Stimulated activated CD8-positive, alpha-beta memory T cell treated with anti-CD3 and anti-CD28 coated beads, Interleukin-15, amount 100 ng/mL, for 4 hours (primary cell): Measurements from ENCODE around the gene TESK2.
"Not testable (repeated sequence)": the region's sequence is repeated elsewhere in the genome, so short reads cannot be mapped to it uniquely, and the experiment has no call there.

Source experiments
- DNase-seq, 2 donors: peaks; one replicate each; pipeline ENCODE4 v3.0.0-alpha.2; 2020; ENCODE audit warnings: low read depth in 2 of 2

The TESK2 gene

DNA sequence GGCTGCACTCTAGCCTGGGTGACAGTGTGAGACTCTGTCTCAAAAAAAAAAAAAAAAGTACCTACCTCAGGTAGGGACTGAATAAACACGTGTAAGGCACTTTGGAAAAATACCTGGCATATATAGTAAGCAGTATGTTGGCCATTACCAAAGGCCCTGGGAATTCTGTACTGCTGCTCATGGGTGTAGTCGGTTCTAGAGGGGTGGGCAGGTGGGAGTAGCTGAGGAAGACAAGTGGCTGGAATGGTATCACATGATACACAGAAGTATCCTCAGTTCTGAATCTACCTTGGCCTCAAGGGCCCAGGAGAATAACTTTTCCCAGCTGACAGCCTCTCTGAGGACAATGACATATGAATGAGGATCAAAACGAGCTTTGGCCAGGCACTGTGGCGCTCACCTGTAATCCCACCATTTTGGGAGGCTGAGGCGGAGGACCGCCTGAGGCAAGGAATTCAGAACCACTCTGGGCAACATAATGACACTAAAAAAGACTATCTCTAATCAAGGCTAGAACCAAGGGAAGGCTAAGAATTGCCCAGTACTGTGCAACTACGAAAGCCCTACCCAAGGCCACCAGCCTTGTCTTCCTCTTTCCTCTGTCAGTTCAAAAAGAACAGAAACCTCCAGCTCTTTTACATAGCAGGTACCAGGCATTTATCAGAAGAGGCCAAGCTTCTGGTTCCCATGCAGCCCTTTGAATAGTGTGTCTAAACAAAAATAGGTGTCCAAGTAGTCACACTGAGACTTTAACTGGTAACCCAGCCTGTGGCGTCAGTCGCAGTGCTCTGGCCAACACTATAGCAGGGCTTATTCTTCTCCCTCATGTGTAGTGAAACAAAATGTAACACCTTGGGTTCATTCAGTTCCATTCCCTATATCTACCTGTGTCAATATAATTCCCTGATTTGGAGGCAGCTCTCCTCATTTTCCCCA, 19.3 kb upstream of the TESK2 start:
- no peak for DNase-seq

DNA sequence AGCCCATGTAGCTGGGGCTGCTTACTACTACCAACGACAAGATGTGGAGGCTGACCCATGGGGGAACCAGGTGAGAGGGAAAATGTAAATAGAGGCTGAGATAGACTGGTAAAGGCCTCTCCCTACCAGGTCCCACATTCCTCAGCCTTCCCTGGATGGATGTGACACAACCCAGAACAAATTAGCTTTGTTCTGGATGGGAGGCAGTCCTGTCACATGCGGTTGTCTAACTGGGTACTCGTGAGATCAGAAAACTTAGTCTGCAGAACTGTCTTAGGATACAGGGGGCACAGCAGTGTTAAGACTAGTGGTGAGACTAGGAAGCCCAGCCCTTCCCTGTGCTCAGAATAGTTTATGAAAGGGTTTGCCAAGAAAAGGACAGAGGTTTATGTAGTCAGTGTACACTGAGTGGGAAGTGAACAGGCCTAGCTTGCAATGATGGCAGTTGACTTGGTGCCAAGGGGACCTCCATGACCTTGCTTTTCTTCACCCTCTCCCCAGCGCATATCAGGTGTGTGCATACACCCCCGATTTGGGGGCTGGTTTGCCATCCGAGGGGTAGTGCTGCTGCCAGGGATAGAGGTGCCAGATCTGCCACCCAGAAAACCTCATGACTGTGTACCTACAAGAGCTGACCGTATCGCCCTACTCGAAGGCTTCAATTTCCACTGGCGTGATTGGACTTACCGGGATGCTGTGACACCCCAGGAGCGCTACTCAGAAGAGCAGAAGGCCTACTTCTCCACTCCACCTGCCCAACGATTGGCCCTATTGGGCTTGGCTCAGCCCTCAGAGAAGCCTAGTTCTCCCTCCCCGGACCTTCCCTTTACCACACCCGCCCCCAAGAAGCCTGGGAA, 17.6 kb upstream of the TESK2 start:
- no peak for DNase-seq

DNA sequence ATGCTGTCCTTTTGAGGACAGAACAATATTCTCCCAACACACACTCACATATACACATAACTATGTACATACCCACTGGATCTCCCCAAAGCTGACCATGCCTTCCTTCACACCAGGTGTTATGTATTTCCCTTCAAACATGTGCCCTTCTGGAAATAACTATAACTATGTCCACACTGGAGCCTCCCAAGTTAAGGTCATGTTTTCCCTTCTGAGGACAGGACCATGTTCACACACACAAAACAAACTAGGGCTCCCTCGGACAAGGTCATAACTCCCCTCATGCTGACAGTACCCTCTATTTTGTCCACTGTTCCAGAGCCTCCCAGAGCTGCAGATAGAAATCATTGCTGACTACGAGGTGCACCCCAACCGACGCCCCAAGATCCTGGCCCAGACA, 16.9 kb upstream of the TESK2 start:
- no peak for DNase-seq

DNA sequence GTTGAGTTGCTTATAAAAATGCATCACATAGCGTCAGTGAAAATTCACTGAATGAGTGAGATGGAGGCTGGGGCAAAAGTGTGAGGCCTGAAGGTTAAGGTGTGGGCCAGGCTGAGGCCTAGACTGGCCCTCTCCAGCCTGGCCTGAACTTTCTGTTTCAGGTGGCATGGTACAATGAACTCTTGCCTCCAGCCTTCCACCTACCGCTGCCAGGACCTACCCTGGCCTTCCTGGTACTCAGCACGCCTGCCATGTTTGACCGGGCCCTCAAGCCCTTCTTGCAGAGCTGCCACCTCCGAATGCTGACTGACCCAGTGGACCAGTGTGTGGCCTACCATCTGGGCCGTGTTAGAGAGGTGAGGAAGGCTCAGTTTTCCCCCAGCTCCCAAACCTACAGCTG, 16.2 kb upstream of the TESK2 start:
- no peak for DNase-seq

DNA sequence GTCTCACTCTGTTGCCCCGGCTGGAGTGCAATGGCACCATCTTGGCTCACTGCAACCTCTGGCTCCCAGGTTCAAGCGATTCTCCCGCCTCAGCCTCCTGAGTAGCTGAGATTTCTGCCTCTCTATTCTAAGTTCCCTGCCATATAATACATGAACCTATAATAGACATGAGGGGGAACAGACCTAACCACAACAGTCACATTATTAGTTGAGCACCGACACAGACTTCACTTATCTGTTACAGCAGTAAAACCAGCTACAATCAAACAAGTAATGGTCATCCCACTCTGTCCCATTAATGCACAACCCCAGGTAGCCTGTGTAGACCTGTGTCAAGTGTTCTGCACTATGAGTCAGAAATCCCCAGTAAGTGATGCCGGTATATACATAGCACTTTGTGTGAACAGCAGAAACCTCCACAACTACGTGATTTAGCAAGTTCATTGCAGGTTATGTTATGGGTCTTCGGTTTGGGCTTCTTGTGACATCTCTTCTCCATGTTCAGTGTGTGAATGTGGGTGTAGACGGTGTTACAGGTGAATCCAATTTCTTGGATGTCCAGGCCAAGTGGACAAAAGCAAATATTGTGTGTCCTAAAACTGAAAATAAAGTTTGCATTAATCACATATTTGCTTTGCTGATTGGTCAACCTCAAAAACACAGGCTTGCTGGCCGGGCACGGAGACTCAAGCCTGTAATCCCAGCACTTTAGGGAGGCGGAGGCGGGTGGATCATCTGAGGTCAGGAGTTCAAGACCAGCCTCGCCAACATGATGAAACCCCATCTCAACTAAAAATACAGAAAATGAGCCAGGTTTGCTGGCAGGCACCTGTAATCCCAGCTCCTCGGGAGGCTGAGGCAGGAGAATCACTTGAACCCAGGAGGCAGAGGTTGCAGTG, 12.7 kb upstream of the TESK2 start:
- no peak for DNase-seq

DNA sequence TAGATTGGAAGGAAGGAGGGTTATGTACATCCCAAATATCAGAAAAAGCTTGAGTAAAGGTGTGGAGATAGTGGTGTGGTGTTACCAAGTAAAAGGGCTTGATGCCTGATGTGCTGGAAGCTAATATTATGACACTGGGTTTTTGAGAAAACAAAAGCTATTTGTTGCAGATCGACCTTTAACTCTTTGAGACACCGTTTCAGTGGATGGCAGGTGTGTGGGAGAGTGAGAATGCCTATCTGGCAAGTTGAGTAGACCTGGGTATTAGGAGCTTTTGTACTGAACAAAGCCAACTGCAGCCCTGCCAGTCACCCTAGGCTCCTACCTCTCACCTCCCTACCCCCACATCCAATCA, 10.5 kb upstream of the TESK2 start:
- no peak for DNase-seq

DNA sequence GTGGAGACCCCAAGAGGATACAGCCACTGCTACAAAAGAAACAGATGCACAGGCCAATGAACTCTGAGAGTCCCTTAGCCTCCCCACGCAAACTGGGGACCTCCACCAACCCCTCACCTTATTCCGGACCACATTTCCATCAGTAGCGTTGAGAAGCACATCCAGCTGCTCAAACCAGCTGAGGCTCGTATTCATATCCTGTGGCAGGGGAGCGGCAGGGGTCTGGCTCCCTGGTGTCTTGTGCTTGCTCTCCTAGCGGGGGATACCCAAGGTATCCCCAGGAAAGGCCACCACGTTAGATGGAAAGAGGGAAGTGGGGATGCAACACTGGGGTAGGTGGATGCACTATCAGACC, 8.4 kb upstream of the TESK2 start:
- DNase-seq = no peak

DNA sequence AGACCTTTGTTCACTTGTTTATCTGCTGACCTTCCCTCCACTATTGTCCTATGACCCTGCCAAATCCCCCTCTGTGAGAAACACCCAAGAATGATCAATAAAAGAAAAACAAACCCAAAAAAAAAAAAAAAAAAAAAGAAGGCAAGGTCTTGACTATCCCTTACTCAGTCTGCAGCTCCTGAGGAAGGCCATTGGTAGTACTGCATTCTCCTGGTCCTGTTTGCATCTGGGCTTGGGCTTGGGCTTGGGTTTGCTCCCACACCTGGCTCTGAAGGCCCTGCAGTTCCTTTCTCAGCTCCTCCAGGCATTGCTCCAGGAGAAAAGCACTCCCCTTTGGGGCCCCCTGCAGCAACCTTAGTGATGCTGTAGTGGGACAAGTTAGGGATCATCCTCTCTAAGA, 7.3 kb upstream of the TESK2 start:
- no peak for DNase-seq

DNA sequence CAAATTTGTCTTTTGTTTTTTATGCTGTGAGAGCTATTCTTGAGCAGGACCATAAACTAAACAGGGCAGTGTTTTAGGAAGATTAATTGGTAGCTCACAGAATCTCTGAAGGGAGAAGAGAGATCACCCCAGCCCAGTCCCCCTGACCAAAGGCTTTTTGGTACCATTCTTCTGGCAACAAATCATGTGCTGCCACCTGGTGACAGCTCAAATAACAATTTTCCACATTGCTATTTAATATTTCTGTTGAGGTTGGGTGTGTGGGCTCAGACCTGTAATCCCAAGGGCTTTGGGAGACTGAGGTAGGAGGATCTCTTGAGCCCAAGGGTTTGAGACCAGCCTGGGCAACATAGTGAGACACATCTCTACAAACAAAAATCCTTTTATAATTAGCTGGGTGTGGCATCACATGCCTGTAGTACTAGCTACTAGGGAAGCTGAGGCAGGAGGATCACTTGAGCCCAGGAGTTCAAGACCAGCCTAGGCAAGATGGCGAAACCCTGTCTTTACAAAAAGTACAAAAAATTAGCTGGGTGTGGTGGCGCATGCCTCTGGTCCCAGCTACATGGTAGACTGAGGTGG, 2.2 kb upstream of the TESK2 start:
- DNase-seq = no peak

DNA sequence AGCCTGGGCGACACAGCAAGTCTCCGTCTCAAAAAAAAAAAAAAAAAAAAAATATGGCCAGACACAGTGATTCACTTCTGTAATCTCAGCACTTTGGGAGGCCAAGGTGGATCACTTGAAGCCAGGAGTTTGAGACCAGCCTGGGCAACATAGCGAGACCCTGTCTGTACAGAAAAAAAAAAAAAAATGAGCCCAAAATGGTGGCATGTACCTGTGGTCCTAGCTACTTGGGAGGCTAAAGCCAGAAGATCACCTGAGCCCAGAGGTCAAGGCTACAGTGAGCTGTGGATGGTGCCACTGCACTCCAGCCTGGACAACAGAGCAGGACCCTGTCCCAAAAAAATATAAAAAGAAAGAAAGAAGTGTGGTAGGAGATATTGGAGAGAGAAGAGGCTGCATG, 1.7 kb upstream of the TESK2 start:
- DNase-seq = no peak

DNA sequence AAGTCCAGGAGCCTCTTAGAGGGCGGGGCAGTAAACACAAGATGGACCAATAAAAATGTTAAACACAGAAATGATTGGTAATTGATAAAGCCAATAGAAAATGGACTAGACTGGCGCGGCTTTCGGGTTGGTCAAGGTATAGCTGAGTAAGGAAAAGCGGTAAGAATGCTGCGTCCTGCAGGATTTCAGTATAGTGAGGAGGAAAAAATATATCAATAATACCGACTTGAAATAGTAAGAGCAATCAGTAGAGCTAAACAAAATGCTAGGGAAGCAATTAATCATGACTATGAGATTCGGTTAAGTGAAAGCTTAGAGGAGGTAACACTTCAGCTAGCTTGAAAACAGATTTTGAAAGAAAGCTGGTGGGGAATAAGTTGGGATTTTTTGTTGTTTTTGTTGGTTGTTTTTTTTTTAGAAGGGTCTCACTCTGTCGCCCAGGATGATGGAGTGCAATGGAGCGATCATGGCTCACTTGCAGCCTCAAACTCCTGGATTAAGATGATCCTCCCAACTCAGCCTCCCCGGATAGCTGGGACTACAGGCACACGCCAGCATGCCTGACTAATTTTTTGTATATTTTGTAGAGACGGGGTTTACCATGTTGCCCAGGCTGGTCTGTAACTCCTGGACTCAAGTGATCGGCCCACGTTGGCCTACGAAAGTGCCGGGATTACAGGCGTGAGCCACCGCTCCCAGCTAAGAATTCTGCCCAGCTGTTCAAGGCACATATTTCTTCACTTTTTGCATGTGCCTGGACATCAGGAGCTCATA, 711 bp upstream of the TESK2 start:
- DNase-seq = no peak

DNA sequence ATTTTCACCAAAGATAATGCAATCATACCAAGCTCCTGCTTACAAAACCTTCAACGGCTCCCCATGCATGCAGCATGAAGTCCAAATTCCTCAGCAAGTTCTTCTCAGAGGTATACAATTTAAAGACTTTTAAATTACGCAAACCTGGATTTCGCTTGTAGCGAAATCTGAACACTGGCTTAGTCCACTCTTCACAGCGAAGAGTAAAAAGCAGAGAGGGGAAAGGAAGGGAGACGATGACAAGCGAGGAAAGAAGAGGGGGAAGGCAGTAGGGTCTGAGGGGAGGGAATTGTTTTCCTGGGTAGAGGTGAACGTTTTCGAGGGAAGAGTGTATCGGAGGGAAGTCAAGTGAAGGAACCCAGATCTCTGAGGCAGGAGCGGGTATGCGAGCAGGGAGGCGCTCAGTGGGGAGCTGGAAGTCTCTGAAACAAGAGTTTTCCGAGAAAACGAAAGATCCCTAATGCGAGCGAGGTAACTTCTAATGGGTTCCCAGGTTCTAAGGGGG, 790 bp downstream of the TESK2 start:
- no peak for DNase-seq

DNA sequence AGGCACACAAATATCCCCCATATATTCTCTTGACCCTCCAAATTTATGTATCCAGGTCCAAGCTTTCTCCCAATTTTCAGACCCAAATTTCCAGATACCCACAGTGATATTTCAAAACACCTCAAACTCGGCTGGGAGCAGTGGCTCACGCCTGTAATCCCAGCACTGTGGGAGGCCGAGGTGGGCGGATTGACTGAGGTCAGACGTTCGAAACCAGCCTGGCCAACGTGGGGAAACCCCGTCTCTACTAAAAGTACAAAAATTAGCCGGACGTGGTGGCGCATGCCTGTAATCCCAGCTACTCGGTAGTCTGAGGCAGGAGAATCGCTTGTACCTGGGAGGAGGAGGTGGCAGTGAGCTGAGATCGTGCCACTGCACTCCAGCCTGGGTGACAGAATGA, 1.6 kb downstream of the TESK2 start:
- DNase-seq = not testable (repeated sequence)

DNA sequence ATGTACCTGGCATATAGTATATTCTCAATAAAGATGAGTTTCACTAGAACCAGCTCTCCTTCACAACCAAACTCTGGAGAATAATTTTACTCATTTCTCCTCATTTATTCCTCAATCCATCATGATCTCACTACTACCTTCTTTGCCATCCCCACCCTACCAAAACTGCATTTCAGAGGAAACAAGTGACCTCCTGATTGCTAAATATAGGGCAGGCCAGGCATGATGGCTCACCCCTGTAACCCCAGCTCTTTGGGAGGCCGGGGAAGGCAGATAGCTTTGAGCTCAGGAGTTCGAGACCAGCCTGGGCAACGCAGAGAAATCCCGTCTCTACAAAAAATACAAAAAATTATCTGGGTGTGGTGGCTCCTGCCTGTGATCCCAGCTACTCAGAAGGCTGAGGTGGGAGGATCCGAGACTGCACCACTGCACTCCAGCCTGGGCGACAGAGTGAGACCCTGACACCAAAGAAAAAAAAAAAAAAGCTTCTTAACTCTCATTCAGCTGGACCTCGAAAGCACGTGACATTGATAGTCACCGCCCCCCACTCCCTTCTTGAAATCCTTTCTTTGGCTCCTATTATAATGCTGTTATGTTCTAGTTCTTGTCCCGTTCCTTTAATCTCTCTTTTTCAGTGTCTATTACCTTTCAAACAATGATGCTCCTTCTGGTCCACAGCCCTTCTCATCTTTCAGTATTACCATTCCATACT, 2.1 kb downstream of the TESK2 start:
- DNase-seq = no peak

DNA sequence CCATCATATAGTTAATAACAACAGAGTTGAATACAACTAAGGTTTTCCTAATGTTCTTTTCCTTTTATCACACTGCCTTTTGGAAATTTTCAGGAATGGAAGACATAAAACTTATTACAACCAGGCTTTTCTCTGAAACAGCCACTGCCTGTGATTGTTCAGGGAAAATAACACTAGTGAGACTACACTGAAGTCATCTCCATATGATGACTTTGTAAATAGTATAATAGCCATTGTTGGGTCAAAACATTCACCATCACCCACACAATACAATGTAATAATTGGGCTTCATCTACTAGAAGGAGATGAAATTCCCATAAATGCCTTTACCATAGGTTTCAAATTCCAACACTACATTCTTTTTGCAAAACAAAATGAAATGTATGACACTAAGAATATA, 5.0 kb downstream of the TESK2 start:
- no peak for DNase-seq

DNA sequence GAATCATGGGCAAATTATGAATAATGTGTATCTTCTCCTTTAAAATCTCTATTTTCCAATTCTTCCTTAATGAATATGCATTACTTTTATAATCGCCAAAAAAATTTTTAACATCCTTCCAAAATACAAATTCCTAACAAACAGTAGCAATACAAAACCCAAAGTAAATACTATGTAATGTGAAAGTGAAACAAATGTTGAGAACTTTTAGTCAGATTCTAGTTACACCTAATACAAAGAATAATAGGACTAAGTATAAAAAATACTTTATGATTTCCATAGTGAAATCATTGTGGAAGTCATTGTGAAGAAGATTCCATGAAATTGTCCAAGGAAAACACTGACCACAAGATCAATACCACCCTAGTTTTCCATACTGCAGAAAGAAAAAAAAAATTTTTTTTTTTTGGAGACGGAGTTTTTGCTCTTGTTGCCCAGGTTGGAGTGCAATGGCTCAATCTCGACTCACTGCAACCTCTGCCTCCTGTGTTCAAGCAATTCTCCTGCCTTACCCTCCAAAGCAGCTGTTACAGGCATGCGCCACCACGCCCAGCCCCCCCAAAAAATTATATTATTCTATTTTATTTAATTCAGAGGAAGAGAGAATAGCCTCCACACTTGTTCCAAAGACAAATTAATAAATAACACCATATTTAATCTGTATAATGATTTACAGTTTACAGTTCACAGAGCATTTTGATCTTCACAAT, 11.8 kb downstream of the TESK2 start:
- DNase-seq = no peak

DNA sequence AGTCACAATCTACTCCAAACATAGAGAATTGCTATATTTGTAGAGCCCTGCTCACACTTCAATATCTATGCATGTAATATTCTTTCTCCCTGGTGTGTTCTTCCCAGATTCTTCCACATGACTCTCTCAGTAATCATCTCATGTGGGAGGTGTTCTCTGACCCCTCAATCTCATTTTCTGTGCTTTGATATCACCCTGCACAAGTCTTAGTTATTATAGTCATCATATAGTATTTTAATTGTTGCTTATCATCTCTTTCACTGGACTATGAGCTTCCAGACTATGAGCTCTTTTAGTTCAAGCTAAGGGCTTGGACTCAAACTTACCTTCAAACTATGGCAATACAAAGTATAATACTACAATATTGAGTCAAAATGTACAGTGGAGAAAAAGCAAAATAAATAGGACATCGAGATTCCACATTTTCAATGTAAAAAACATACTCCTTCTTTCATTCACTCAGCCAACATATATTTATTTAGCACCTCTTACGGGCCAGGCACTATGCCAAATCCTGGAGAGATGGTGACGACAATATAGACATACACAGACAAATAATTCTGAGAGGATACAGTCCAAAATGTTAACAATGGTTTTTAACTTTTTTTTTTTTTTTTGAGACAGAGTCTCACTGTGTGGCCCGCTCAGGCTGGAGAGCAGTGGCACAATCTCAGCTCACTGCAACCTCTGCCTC, 12.7 kb downstream of the TESK2 start:
- DNase-seq = no peak

DNA sequence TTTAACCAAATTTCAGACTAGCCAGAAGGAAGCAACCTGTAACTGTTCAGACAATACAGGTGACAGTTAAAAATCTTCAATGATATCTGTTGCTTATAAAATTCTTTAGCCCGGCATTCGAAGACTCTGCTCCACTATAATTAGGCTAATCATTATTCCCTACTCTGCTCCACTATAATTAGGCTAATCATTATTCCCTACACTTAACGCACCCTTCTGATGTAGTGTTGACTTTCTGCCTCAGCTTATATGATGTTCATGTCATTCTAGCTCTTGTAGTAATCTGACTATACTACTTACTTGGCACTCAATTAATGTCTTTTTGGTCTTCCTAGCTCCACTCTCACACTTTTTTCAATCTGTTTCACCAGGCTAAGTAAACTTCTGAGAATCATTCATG, 13.3 kb downstream of the TESK2 start:
- DNase-seq = no peak

DNA sequence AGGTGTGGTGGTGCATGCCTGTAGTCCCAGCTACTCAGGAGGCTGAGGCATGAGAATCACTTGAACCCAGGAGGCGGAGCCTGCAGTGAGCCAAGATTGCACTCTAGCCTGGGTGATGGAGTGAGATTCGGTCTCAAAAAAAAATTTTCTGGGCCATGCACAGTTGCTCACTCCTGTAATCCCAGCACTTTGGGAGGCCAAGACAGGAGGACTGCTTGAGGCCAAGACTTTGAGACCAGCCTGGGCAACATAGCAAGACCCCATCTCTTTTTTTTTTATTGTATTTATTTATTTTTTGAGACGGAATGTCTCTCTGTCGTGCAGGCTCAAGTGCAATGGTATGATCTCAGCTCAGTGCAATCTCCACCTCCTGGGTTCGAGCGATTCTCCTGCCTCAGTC, 16.8 kb downstream of the TESK2 start:
- not testable (repeated sequence) for DNase-seq
